DMS114 treated with DMSO at 0.1 percent for 48 hours (cell line): ENCODE results near the gene SPINK9.
A peak's percentile ranks its signal among the peaks of the same experiment; 100 is the strongest.

Experiments
- DNase-seq: peaks from one replicate; lab custom pipeline; 2025; ENCODE audit not compliant: unreplicated experiment; lab: John Stamatoyannopoulos, UW

SPINK9 gene, protein sequence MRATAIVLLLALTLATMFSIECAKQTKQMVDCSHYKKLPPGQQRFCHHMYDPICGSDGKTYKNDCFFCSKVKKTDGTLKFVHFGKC

GRCh38 chr5:148335259-148335658, at the start of gene SPINK9:
Gene SPINK9 (plus strand): TSS chr5:148335559. CDS start chr5:148335614, 55 bp downstream.
- no peak for DNase-seq

DNA sequence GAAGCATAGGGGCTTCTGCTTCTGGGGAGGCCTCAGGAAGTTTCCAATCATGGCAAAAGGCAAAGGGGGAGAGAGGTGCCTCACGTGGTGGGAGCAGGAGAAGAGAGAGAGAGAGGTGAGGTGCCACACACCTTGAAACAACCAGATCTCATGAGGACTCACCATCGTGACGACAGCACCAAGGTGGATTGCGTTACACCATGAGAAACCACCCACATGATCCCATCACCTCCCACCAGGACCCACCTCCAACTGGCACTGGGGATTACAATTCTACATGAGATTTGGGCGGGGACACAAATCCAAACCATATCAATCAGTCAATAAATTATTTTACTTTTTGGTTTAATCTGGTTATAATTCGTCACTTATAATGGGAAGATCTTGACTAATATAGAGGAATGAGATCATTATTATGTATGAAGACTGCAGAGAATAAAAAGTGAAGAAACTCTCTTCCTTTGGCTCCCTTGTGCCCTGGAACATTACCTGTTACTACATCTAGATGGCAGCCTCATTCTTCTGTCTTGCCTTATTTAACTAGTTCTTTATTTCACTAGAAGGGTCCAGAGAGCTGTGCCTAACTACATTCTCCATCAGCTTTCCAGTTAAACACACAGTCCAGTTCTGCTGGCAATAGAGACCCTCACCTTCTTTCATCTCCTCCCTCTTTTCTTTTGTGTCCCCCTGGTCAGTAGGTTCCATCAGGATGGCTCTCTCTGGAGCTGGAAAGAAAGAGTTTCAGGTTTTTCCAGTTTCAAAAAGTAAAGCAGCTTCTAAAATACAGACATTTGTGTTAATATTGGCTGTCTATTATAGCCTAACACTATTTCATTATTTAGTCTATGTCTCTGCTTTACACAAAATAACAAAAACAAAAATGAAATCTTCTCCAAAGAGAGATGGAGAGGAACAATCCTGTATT, 44.8 kb upstream of the SPINK9 start:
- peak; percentile 36 for DNase-seq

- no peak for DNase-seq
Observed at GRCh38 chr5:148297731-148298130, 37.6 kb upstream of the SPINK9 start.

DNA sequence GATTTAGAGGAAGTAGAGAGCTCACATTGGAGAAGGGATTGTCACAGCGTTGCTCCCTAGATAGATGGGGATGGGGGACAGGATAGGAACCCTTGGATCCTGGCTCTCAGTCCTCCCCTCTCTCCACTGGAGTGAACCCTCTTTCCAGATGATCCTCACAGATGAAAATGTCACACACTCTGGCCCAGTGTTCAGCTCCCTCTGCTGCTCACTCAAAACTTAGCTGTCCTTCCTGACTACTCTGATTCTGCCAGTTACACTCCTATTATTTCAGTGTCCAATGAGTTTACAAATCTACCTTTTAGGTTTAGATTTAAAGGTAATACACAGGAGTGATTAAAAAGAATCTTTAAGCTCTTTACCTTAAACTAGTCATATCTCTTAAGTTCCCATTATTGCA, 28.9 kb upstream of the SPINK9 start:
- DNase-seq, result no peak

DNA sequence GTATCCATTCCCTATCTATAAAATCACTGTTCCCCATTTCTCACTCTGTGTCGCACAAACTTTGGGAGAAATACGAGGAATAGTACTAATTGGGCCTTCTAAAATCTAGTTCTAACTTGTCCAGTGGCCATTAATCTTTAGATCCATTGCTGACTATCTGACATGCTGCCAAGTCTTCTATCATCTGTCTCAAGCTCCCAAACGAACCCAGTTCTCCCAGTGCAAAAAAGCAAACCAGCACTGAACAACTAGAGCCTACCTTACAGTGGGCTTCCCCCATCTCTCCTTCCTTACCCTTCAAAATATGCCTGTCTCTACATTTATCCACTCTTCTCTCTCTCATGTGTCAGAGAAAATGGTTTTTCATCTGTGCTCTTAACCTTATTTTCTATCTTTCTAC, 26.3 kb upstream of the SPINK9 start:
- no peak for DNase-seq

DNA sequence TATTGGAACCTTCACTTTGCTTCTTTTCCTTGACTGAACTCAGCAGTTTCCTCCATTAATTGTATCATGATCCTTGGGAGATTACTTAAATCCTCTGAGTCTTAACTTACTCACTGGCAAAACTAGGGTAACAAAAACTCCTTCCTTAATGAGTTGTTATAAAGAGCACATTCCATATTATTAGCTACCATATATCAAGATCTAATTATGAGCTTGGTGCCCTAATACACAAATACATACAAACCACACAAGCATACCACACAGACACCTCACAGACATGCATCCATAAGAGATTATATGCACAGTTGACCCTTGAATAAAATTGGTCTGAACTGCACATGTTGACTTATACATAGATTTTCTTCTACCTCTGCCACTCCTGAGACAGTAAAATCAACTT, 25.6 kb upstream of the SPINK9 start:
- no peak for DNase-seq

GRCh38 chr5:148311484-148311883, 23.9 kb upstream of the SPINK9 start:
- no peak for DNase-seq

DNA sequence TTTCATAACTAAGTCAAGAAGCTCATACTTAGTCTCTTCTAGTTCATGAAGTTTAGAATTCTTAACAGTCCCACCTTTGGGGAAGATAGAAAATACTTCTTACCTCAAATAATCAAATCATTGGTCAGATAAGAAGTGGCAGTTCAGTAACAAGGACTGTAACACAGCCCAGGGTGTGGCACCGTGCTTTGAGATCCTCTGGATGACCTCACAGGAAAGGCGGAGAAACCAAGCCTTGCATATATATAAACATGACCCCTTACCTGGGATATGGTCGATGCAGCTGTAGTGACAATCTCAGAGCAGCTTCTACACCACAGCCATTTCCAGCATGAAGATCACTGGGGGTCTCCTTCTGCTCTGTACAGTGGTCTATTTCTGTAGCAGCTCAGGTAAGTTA, 23.2 kb upstream of the SPINK9 start, which contains the start of gene SPINK7:
Gene SPINK7 (plus strand): TSS at position 271 of the 400 bp plus-strand sequence. CDS start 61 bp downstream, at position 332.
- no peak for DNase-seq

DNA sequence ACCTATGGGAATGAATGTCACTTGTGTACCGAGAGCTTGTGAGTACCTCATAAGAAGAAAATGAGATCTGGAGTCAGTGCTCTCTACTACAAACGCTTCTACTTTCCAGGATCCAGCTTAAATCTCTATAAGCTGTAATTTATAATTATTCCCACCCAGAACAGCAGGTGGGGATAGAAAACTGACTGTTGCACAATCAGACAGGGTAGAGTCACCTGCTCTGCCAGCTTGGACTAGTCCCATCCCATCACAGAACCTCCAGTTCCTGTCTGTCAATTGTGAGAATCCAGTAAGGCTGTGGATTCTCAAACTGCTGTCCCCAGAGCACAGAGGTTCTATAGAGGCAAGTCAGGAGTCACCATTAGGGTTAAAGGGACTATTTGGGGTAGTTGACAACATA, 21.2 kb upstream of the SPINK9 start:
- no peak for DNase-seq

DNA sequence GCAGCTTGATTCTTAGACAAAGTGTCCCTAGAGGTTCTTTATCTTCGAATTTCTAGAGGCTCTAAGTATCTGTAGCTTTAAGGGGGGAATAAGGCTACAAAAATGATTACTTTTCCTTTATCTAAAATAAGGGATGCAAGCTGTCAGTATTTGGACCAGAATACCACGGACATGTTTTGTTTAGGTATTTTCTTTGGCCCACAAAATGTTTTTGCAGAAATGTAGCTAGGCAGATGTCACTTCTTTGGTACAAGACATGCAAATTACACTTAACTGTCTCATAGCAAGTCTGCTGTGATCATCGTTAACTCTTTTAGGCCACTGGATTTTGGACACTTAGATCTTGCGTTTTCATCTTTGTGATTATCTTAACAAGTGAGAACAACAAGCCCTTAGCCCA, 20.6 kb upstream of the SPINK9 start:
- DNase-seq, result no peak

GRCh38 chr5:148320011-148320963, 15.1 kb upstream of the SPINK9 start:
- DNase-seq, result peak; percentile 2

DNA sequence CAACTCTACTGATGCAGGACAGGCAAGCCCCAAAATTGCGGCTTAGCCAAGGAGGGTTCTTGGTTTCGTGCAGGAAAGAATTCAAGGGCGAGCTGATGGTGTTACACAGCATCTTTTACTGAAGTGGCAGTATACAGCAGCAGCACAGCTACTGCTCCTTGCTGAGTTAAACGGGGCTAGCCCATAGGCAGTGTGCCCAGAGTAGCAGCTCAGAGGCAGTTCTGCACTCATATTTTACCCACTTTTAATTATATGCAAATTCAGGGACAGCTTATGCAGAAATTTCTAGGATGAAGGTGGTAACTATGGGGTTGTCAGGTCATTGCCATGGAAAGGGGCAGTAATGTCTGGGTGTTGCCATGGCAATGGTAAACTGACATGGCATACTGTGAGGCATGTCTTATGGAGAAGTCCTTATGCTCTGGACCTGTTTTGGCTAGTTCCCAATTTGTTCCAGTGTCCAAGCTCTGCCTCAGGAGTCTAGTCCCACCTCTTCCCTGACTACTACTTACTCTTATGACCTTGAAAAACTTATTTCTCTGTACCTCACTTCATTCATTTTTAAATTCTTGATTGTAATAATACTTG, 2.0 kb upstream of the SPINK9 start:
- no peak for DNase-seq

GRCh38 chr5:148336704-148337435, 1.5 kb downstream of the SPINK9 start:
- DNase-seq, result no peak

GRCh38 chr5:148342371-148343045, 7.1 kb downstream of the SPINK9 start:
- DNase-seq, result no peak

- DNase-seq, result no peak
Observed at GRCh38 chr5:148343046-148343407, 7.7 kb downstream of the SPINK9 start.

- DNase-seq, result no peak
Observed at GRCh38 chr5:148343603-148344487, 8.5 kb downstream of the SPINK9 start.

- no peak for DNase-seq
Observed at GRCh38 chr5:148347706-148348105, 12.3 kb downstream of the SPINK9 start.

GRCh38 chr5:148352696-148353095, 17.3 kb downstream of the SPINK9 start:
- no peak for DNase-seq

DNA sequence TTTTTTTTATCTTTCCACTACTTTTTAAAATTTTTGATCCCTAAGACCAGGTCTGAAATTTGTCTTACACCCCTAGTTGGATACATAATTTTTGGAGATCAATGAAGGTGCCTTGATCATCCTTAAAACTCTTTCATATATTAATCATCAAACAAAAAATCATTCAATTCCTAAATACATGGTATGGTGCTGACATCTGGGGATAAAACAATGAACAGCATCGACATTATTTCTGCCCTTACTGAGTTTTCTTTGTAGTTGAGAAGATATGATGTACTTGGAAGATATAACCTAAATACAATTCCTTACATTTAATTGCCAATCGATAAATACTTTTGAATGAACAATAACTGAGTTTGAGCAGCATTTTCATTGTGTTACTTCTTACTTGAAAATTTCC, 18.3 kb downstream of the SPINK9 start:
- no peak for DNase-seq
